Sigmoid colon (tissue), 7 donors: ENCODE measurements around the gene TMUB1. TPM values are rescaled to one million over a fixed set of nuclear protein-coding genes. Genes with fewer than 3 reads are reported as not detected.
"Not testable (repeated sequence)": the region's sequence is repeated elsewhere in the genome, so short reads cannot be mapped to it uniquely, and the experiment has no call there.

ENCODE experiments used
- DNase-seq: peaks from one replicate; pipeline ENCODE4 v3.0.0-alpha.2; 2019
- H3K27ac ChIP-seq, 4 donors: fragments of 200-600 bp; sonication (generic); one replicate each; pipeline ENCODE4 v1.5.1; 2016 to 2019; ENCODE audit warnings: mild to moderate bottlenecking in 1 of 4
- H3K27me3 ChIP-seq, 3 donors: fragments of 200-600 bp; sonication (generic); one replicate each; pipeline ENCODE4 v1.5.1; 2019; ENCODE audit warnings: mild to moderate bottlenecking in 1 of 3
- H3K36me3 ChIP-seq, 4 donors: fragments of 200-600 bp; sonication (generic); one replicate each; pipeline ENCODE4 v1.5.1; 2016 to 2019
- H3K4me1 ChIP-seq, 4 donors: fragments of 200-600 bp; sonication (generic); one replicate each; pipeline ENCODE4 v1.5.1; 2017 to 2019
- H3K4me3 ChIP-seq, 4 donors: fragments of 200-600 bp; sonication (generic); one replicate each; pipeline ENCODE4 v1.5.1; 2017 to 2019; ENCODE audit warnings: mild to moderate bottlenecking in 2 of 4, moderate library complexity in 1 of 4
- H3K9me3 ChIP-seq, 4 donors: fragments of 200-600 bp in 3 of 4; sonication (generic) in 3 of 4; one replicate each; pipeline versions ENCODE4 v1.5.1 to v1.6.1; 2013 to 2019
- CTCF ChIP-seq, 4 experiments: fragments of 450-650 bp in 3 of 4; fragments of 200-600 bp in 1 of 4; IDR thresholded peaks; one replicate each; pipeline ENCODE4 v1.5.1; 2016 to 2019; ENCODE audit warnings: antibody characterized with exemption in 4 of 4, mild to moderate bottlenecking in 3 of 4, moderate library complexity in 2 of 4
- EP300 ChIP-seq, 4 donors: sonication (generic); formaldehyde crosslinking; IDR thresholded peaks; one replicate each; pipeline ENCODE4 v1.6.1; 2017; ENCODE audit warnings: antibody characterized with exemption in 4 of 4
- POLR2A ChIP-seq, 2 donors: fragments of 450-650 bp; IDR thresholded peaks; one replicate each; pipeline ENCODE4 v1.6.1; 2016; ENCODE audit warnings: antibody characterized with exemption in 2 of 2, mild to moderate bottlenecking in 2 of 2, moderate library complexity in 2 of 2
- POLR2AphosphoS5 ChIP-seq, 4 donors: sonication (generic); formaldehyde crosslinking; IDR thresholded peaks; one replicate each; pipeline ENCODE4 v1.6.1; 2017; ENCODE audit warnings: antibody characterized with exemption in 4 of 4
- WGBS, 2 donors: extraction: QIAGEN DNeasy Blood & Tissue Kit; methylation state at CpG; one replicate each; pipeline ENCODE4 v1.1.7; 2013; 5-methylcytosine and 5-hydroxymethylcytosine counted together
- intact Hi-C: fragments of 100-400 bp; cut with DNase I; formaldehyde crosslinking; loops from one replicate; pipeline ENCODE4 v1.15.1; 2023
- polyA plus RNA-seq, 3 donors: library from polyadenylated mRNA; stranded (reverse); fragments of 200-250 nt; gene quantifications; one replicate each; pipeline ENCODE4 v1.2.3, GENCODE V29; 2013
- total RNA-seq, 4 donors: library from RNA; depleted of rRNA; stranded (reverse); fragments of >200 nt; gene quantifications; one replicate each; pipeline ENCODE4 v1.1.0, GENCODE V29; 2016
- donor health status: healthy with polysubstance abuse.
- donor health status: Bipolar disorder and iron deficiency.
- donor health status: healthy.

The TMUB1 gene
- total and polyA plus RNA-seq, 7 donors = 33.4 to 74.6 (median 45.0) TPM

- DNase-seq = no peak
- no peak for TF ChIP-seq CTCF (IDR thresholded peaks at IDR 0.05)
- TF ChIP-seq POLR2AphosphoS5 (IDR thresholded peaks at IDR 0.05) = no peak
- TF ChIP-seq POLR2A (IDR thresholded peaks at IDR 0.05) = no peak
- TF ChIP-seq EP300 (IDR thresholded peaks at IDR 0.05) = no peak
- Histone ChIP-seq H3K27me3 (peaks cover 0 to 10% (median 0%) of the 10 kb centered on the region in 3 donors), H3K9me3 (no peaks in the 10 kb centered on the region), H3K4me3 (no peak overlapping the region), H3K4me1 (peaks cover 0 to 29% (median 19%) of the 10 kb centered on the region in 4 donors), H3K36me3 (peaks cover 0 to 33% (median 12%) of the 10 kb centered on the region in 4 donors), H3K27ac (no peak overlapping the region)
- 61 to 65% methylated on average over 14 of the region's 14 CpGs for WGBS, 2 donors
- intact Hi-C loops = no loop called here
Measured at GRCh38 chr7:151046603-151047573, 36.4 kb downstream of the TMUB1 start.

GRCh38 chr7:151045967-151046366 lies 37.3 kb downstream of the TMUB1 start:
- peaks cover 0 to 42% (median 16%) of the 10 kb centered on the region in 4 donors for H3K36me3 ChIP-seq
- WGBS, 2 donors = 86 to 88% methylated on average over 9 of the region's 9 CpGs
- H3K4me1 ChIP-seq = peaks cover 0 to 20% (median 13%) of the 10 kb centered on the region in 4 donors
- DNase-seq = no peak
- no peak overlapping the region for H3K4me3 ChIP-seq
- no peak overlapping the region for H3K27ac ChIP-seq
- intact Hi-C loops = no loop called here
- H3K27me3 ChIP-seq = peaks cover 0 to 10% (median 0%) of the 10 kb centered on the region in 3 donors
- H3K9me3 ChIP-seq = no peaks in the 10 kb centered on the region
- TF ChIP-seq EP300 (IDR thresholded peaks at IDR 0.05) (no peak), POLR2A (IDR thresholded peaks at IDR 0.05) (no peak), POLR2AphosphoS5 (IDR thresholded peaks at IDR 0.05) (no peak), CTCF (IDR thresholded peaks at IDR 0.05) (no peak)

DNA sequence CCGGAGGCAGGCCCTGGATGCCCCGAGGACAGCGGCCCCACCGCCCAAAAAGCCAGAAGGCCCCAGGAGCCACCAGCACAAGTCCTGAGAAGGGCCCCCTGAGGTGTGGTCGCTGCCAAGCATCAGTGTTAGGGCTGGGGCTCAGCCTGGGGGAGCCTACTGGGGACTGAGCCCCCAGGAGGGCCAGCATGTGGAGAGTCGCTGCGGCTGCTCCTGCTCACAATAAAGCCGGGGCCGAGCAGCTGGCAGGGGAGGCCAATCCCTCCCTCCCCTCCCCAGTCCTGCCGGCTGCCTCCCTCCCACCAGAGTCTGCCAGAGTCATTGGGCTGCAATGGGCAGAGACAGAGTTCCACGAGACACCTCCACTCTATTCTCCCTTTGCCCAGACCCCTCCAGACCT lies 38.0 kb downstream of the TMUB1 start:
- Histone ChIP-seq H3K4me3 (no peak overlapping the region), H3K36me3 (peaks cover 0 to 48% (median 16%) of the 10 kb centered on the region in 4 donors), H3K4me1 (peaks cover 0 to 14% (median 9%) of the 10 kb centered on the region in 4 donors), H3K27ac (no peak overlapping the region), H3K9me3 (no peaks in the 10 kb centered on the region), H3K27me3 (peaks cover 0 to 3% (median 0%) of the 10 kb centered on the region in 3 donors)
- DNase-seq = no peak
- 93 to 95% methylated on average over 11 of the region's 11 CpGs for WGBS, 2 donors
- intact Hi-C loops = no loop called here
- TF ChIP-seq EP300 (IDR thresholded peaks at IDR 0.05) (no peak), POLR2AphosphoS5 (IDR thresholded peaks at IDR 0.05) (no peak), CTCF (IDR thresholded peaks at IDR 0.05) (no peak), POLR2A (IDR thresholded peaks at IDR 0.05) (no peak)

- Histone ChIP-seq H3K27me3 (no peaks in the 10 kb centered on the region), H3K4me1 (peaks cover 0 to 23% (median 13%) of the 10 kb centered on the region in 4 donors), H3K9me3 (no peaks in the 10 kb centered on the region), H3K36me3 (peaks cover 0 to 48% (median 16%) of the 10 kb centered on the region in 4 donors), H3K27ac (no peak overlapping the region), H3K4me3 (no peak overlapping the region)
- no peak for DNase-seq
- no peak for TF ChIP-seq POLR2A (IDR thresholded peaks at IDR 0.05)
- no peak for TF ChIP-seq POLR2AphosphoS5 (IDR thresholded peaks at IDR 0.05)
- no peak for TF ChIP-seq EP300 (IDR thresholded peaks at IDR 0.05)
- no peak for TF ChIP-seq CTCF (IDR thresholded peaks at IDR 0.05)
- intact Hi-C loops = no loop called here
- WGBS, 2 donors = 95 to 96% methylated on average over 20 of the region's 20 CpGs
Measured at GRCh38 chr7:151043959-151044358, 39.3 kb downstream of the TMUB1 start.

DNA sequence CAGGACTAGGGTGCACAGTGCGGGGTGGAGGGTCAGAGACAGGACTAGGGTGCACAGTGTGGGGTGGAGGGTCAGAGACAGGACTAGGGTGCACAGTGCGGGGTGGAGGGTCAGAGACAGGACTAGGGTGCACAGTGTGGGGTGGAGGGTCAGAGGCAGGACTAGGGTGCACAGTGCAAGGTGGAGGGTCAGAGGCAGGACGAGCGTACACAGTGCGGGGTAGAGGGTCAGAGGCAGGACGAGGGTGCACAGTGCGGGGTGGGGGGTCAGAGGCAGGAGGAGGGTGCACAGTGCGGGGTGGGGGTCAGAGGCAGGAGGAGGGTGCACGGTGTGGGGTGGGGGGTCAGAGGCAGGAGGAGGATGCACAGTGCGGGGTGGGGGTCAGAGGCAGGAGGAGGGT lies 39.8 kb downstream of the TMUB1 start:
- WGBS, 2 donors = 87 to 88% methylated on average over 10 of the region's 10 CpGs
- H3K27me3 ChIP-seq, H3K27ac ChIP-seq, intact Hi-C loops, DNase-seq, H3K4me3 ChIP-seq, H3K9me3 ChIP-seq: not testable (repeated sequence)
- peaks cover 0 to 29% (median 18%) of the 10 kb centered on the region in 4 donors for H3K4me1 ChIP-seq
- H3K36me3 ChIP-seq = peaks cover 0 to 48% (median 16%) of the 10 kb centered on the region in 4 donors
